ENCODE results near the gene TRIO.

GRCh38 chr5:14413331-14413750 is 270.2 kb downstream of the TRIO start:
- TF ChIP-seq CTCF (IDR thresholded peaks at IDR 0.05; ENCODE audit: low read length) (no peak), EZH2 (optimal IDR thresholded peaks at IDR 0.05; ENCODE audit: low read depth, low read length) (no peak)
